ENCODE data around the gene CDC6.

CDC6 gene

DNA sequence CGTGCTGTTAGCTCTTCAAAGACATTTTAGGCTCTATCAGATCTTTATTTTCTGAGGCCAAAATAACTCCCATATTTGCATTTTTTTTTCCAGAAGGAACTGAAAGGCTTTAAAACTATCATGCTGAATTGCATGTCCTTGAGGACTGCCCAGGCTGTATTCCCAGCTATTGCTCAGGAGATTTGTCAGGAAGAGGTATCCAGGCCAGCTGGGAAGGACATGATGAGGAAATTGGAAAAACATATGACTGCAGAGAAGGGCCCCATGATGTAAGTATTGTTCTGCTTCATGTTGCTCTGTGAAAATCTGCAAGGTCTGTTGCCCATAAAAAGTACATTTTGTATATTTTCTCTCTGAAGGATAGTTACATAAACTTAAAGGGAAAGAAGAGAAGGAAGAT lies 5.7 kb downstream of the CDC6 start:
- Histone ChIP-seq H3K9ac (ENCODE audit: low read depth, low read length, poor library complexity, severe bottlenecking) (peak overlapping the region; percentile 47), H2AFZ (ENCODE audit: low read length) (no peak overlapping the region), H3K27me3 (ENCODE audit: insufficient read depth, low read length, poor library complexity, severe bottlenecking) (no peaks in the 10 kb centered on the region), H3K9me3 (ENCODE audit: insufficient read depth, low read depth, low read length) (no peaks in the 10 kb centered on the region), H3K79me2 (ENCODE audit: insufficient read depth, low read length) (peaks cover 69% of the 10 kb centered on the region), H3K36me3 (ENCODE audit: insufficient read depth, low read length) (peaks cover 53% of the 10 kb centered on the region; the same call in 1 of the 2 replicates), H3K4me1 (ENCODE audit: insufficient read depth, low read length, poor library complexity, severe bottlenecking) (peaks cover 52% of the 10 kb centered on the region), H3K4me2 (ENCODE audit: low read depth, low read length, poor library complexity, severe bottlenecking) (peak overlapping the region; percentile 59), H3K4me3 (ENCODE audit: low read length, poor library complexity, severe bottlenecking) (no peak overlapping the region), H3F3A (ENCODE audit: low read depth) (no peaks in the 10 kb centered on the region), H4K20me1 (ENCODE audit: insufficient read depth, low read length, poor library complexity, severe bottlenecking) (peaks cover 37% of the 10 kb centered on the region), H3K9me2 (replicated peaks; ENCODE audit: low read depth, low read length) (no peaks in the 10 kb centered on the region)
- no peak for TF ChIP-seq EZH2phosphoT487 (IDR thresholded peaks at IDR 0.05; ENCODE audit: borderline replicate concordance)
- TF ChIP-seq, protein P1, sequence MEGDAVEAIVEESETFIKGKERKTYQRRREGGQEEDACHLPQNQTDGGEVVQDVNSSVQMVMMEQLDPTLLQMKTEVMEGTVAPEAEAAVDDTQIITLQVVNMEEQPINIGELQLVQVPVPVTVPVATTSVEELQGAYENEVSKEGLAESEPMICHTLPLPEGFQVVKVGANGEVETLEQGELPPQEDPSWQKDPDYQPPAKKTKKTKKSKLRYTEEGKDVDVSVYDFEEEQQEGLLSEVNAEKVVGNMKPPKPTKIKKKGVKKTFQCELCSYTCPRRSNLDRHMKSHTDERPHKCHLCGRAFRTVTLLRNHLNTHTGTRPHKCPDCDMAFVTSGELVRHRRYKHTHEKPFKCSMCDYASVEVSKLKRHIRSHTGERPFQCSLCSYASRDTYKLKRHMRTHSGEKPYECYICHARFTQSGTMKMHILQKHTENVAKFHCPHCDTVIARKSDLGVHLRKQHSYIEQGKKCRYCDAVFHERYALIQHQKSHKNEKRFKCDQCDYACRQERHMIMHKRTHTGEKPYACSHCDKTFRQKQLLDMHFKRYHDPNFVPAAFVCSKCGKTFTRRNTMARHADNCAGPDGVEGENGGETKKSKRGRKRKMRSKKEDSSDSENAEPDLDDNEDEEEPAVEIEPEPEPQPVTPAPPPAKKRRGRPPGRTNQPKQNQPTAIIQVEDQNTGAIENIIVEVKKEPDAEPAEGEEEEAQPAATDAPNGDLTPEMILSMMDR (conservative IDR thresholded peaks at IDR 0.05; ENCODE audit: low read length): no peak

DNA sequence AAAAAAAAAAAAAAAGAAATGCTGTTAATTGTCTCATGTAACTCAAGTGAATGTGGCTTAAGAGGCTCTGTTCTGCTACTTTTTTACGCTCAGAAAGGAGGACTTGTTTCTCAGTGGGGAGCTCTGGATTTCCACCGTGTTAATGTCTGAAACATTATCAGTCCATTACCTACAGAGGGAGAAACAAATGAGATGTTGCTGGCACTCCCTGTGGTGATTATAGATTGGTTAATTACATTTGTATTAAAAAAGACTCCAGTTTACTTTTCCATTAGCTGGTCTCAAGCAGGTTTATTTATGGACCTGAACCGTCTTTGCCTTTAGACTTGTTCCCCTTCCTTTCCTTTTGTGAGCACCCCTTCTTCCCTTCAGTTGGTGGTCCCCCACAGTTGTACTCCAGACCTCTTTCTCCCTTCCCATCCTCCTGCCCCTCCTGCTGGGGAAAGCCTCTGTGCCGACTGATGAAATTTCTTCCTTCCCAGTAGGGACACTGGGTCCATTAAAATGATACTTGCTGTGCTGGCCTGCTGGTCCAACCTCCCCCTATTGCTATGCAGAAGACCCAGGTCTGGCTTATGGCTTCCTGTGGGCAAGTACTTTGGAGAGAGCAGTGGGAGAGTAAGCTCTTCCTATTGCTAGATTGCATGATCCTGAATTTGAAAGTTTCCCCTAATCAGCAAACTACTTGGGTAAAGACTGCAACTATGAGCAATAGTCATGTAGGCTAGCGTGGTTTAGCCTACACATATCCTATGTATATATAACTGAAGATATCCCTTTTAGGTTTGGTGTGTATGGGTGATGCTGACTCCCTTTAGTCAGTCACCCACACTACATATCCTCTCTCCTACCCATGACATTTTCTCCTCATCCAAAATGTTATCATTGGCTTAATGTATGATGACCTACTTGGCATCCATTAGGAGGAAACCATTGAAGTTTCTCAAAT lies 8.1 kb downstream of the CDC6 start:
- Histone ChIP-seq H3K27me3 (ENCODE audit: insufficient read depth, low read length, poor library complexity, severe bottlenecking) (no peaks in the 10 kb centered on the region), H3K4me1 (ENCODE audit: insufficient read depth, low read length, poor library complexity, severe bottlenecking) (peaks cover 34% of the 10 kb centered on the region), H3K4me3 (ENCODE audit: low read length, poor library complexity, severe bottlenecking) (no peak overlapping the region), H4K20me1 (ENCODE audit: insufficient read depth, low read length, poor library complexity, severe bottlenecking) (peaks cover 21% of the 10 kb centered on the region), H3K36me3 (ENCODE audit: insufficient read depth, low read length) (peaks cover 68% of the 10 kb centered on the region; the same call in 1 of the 2 replicates), H3K79me2 (ENCODE audit: insufficient read depth, low read length) (peaks cover 46% of the 10 kb centered on the region), H2AFZ (ENCODE audit: low read length) (no peak overlapping the region), H3K4me2 (ENCODE audit: low read depth, low read length, poor library complexity, severe bottlenecking) (peak overlapping the region; percentile 18), H3K9me3 (ENCODE audit: insufficient read depth, low read depth, low read length) (no peaks in the 10 kb centered on the region), H3K9ac (ENCODE audit: low read depth, low read length, poor library complexity, severe bottlenecking) (peak overlapping the region; percentile 35), H3K9me2 (replicated peaks; ENCODE audit: low read depth, low read length) (no peaks in the 10 kb centered on the region), H3F3A (ENCODE audit: low read depth) (no peaks in the 10 kb centered on the region)
- no peak for TF ChIP-seq EZH2phosphoT487 (IDR thresholded peaks at IDR 0.05; ENCODE audit: borderline replicate concordance)
- TF ChIP-seq, protein P1 (conservative IDR thresholded peaks at IDR 0.05; ENCODE audit: low read length): no peak

DNA sequence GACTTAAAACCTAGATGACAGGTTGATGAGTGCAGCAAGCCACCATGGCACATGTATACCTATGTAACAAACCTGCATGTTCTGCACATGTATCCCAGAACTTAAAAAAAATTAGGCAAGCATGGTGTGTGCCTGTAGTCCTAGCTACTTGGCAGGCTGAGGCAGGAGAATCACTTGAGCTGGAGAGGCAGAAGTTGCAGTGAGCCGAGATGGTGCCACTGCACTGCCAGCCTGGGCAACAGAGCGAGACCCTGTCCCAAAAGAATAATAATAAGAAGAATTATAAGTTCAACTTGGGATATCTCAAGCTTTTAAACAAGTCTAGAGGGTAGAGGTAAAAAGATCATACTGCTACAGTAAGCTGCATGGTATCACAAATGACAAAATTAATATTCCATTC lies 9.8 kb downstream of the CDC6 start:
- peaks cover 14% of the 10 kb centered on the region for H4K20me1 ChIP-seq (ENCODE audit: insufficient read depth, low read length, poor library complexity, severe bottlenecking)
- no peaks in the 10 kb centered on the region for H3F3A ChIP-seq (ENCODE audit: low read depth)
- no peaks in the 10 kb centered on the region for H3K9me3 ChIP-seq (ENCODE audit: insufficient read depth, low read depth, low read length)
- TF ChIP-seq, protein P1 (conservative IDR thresholded peaks at IDR 0.05; ENCODE audit: low read length): no peak
- no peak for TF ChIP-seq EZH2phosphoT487 (IDR thresholded peaks at IDR 0.05; ENCODE audit: borderline replicate concordance)
- peaks cover 77% of the 10 kb centered on the region; the same call in 1 of the 2 replicates for H3K36me3 ChIP-seq (ENCODE audit: insufficient read depth, low read length)
- no peak overlapping the region for H3K4me2 ChIP-seq (ENCODE audit: low read depth, low read length, poor library complexity, severe bottlenecking)
- peaks cover 28% of the 10 kb centered on the region for H3K4me1 ChIP-seq (ENCODE audit: insufficient read depth, low read length, poor library complexity, severe bottlenecking)
- H3K4me3 ChIP-seq (ENCODE audit: low read length, poor library complexity, severe bottlenecking): no peak overlapping the region
- H3K27me3 ChIP-seq (ENCODE audit: insufficient read depth, low read length, poor library complexity, severe bottlenecking): no peaks in the 10 kb centered on the region
- H3K9me2 ChIP-seq (replicated peaks; ENCODE audit: low read depth, low read length): no peaks in the 10 kb centered on the region
- H3K9ac ChIP-seq (ENCODE audit: low read depth, low read length, poor library complexity, severe bottlenecking): no peak overlapping the region
- H2AFZ ChIP-seq (ENCODE audit: low read length): no peak overlapping the region
- peaks cover 31% of the 10 kb centered on the region for H3K79me2 ChIP-seq (ENCODE audit: insufficient read depth, low read length)
